ENCODE data around the gene UNKL.

The UNKL gene

DNA sequence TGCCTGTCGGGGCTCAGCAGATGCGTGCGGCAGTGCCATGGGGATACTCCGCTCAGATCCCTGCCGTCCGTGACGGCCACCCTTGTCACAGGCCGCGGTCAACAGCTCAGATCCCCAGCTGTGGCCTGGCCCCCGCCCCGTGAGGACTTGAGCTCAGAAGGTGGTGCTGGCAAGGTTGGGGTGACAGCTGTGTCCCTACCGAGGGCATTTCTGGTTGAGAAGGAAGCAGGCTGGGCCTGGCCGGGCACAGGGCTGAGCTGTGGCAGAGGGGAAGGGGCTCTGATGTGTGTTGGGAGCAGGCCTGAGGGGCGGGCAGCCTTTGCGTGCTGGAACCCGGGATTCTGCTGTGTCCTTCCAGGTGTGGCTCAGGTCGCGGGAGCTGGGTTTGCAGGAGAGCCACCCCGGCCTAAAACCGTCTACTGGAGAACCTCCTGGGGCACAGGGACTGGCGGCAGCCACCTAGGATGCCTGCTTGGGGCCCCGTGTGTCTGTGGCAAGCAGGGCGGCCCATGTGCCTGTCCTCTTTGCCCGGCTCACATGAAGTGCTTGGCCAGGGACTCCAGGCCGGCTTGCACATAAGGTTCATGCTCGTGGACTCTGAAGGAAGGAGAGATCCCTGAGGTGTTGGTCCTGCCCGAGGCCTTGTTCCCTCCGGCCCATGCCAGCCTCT lies 100.0 kb downstream of the UNKL start:
- in situ Hi-C loops (cut with MboI; ENCODE audit: low sequenced_read_pairs) = no loop called here

DNA sequence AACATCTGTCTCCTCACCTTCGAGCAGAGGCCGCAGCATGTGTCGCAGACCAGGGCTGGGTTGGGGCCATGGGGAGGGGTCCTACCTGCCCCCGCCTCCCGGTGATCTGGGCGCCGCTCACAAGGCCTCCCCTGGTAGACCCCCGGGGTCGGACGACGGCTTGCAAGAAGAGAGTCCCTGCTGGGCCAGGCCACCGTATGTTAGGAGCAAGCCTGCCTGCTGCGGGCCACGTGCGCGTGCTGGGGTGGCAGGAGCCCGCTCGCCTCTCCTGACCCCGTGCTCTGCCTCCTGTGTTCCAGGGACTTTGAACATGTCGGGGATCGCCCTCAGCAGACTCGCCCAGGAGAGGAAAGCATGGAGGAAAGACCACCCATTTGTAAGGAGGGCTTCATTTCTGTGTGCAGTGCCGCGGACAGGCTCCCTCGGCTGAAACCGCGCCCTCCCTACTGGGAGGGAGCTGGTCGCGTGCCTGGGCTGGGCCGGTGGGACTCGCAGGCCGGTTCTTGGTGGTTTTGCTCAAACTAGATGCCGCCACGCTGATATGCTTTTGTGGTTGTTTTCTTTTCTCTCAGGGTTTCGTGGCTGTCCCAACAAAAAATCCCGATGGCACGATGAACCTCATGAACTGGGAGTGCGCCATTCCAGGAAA lies 100.7 kb downstream of the UNKL start:
- in situ Hi-C loops (cut with MboI; ENCODE audit: low sequenced_read_pairs) = no loop called here
